ENCODE data around the gene DNPEP. TPM values are rescaled to one million over a fixed set of nuclear protein-coding genes. Genes with fewer than 3 reads are reported as not detected.

DNPEP gene
- total and polyA plus RNA-seq, 2 of the 8 experiments (the other 6 are each of a cell fraction or from before 2014, with no cell fraction given) = 59.8 to 109 TPM

DNA sequence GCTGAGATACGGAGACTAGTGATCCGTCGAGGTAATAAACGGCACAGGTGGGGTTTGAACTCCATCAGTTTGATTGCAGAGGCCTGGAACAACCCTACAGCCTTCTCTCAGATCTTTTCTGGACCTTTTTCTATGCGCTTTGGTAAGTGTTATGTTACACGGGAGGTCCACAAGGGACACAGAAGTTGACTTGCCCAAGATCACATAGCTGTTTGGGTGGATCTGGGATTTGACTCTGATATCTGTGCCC lies 1.1 kb upstream of the DNPEP start (continued):
- TF ChIP-seq, protein P1, sequence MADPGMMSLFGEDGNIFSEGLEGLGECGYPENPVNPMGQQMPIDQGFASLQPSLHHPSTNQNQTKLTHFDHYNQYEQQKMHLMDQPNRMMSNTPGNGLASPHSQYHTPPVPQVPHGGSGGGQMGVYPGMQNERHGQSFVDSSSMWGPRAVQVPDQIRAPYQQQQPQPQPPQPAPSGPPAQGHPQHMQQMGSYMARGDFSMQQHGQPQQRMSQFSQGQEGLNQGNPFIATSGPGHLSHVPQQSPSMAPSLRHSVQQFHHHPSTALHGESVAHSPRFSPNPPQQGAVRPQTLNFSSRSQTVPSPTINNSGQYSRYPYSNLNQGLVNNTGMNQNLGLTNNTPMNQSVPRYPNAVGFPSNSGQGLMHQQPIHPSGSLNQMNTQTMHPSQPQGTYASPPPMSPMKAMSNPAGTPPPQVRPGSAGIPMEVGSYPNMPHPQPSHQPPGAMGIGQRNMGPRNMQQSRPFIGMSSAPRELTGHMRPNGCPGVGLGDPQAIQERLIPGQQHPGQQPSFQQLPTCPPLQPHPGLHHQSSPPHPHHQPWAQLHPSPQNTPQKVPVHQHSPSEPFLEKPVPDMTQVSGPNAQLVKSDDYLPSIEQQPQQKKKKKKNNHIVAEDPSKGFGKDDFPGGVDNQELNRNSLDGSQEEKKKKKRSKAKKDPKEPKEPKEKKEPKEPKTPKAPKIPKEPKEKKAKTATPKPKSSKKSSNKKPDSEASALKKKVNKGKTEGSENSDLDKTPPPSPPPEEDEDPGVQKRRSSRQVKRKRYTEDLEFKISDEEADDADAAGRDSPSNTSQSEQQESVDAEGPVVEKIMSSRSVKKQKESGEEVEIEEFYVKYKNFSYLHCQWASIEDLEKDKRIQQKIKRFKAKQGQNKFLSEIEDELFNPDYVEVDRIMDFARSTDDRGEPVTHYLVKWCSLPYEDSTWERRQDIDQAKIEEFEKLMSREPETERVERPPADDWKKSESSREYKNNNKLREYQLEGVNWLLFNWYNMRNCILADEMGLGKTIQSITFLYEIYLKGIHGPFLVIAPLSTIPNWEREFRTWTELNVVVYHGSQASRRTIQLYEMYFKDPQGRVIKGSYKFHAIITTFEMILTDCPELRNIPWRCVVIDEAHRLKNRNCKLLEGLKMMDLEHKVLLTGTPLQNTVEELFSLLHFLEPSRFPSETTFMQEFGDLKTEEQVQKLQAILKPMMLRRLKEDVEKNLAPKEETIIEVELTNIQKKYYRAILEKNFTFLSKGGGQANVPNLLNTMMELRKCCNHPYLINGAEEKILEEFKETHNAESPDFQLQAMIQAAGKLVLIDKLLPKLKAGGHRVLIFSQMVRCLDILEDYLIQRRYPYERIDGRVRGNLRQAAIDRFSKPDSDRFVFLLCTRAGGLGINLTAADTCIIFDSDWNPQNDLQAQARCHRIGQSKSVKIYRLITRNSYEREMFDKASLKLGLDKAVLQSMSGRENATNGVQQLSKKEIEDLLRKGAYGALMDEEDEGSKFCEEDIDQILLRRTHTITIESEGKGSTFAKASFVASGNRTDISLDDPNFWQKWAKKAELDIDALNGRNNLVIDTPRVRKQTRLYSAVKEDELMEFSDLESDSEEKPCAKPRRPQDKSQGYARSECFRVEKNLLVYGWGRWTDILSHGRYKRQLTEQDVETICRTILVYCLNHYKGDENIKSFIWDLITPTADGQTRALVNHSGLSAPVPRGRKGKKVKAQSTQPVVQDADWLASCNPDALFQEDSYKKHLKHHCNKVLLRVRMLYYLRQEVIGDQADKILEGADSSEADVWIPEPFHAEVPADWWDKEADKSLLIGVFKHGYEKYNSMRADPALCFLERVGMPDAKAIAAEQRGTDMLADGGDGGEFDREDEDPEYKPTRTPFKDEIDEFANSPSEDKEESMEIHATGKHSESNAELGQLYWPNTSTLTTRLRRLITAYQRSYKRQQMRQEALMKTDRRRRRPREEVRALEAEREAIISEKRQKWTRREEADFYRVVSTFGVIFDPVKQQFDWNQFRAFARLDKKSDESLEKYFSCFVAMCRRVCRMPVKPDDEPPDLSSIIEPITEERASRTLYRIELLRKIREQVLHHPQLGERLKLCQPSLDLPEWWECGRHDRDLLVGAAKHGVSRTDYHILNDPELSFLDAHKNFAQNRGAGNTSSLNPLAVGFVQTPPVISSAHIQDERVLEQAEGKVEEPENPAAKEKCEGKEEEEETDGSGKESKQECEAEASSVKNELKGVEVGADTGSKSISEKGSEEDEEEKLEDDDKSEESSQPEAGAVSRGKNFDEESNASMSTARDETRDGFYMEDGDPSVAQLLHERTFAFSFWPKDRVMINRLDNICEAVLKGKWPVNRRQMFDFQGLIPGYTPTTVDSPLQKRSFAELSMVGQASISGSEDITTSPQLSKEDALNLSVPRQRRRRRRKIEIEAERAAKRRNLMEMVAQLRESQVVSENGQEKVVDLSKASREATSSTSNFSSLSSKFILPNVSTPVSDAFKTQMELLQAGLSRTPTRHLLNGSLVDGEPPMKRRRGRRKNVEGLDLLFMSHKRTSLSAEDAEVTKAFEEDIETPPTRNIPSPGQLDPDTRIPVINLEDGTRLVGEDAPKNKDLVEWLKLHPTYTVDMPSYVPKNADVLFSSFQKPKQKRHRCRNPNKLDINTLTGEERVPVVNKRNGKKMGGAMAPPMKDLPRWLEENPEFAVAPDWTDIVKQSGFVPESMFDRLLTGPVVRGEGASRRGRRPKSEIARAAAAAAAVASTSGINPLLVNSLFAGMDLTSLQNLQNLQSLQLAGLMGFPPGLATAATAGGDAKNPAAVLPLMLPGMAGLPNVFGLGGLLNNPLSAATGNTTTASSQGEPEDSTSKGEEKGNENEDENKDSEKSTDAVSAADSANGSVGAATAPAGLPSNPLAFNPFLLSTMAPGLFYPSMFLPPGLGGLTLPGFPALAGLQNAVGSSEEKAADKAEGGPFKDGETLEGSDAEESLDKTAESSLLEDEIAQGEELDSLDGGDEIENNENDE (IDR thresholded peaks at IDR 0.05; ENCODE audit: insufficient replicate concordance, low read length) = no peak
- no peak for TF ChIP-seq HDAC2 (IDR thresholded peaks at IDR 0.05; ENCODE audit: borderline replicate concordance in 1 of 2, low read depth in 2 of 2, low read length in 2 of 2)
- no peak for TF ChIP-seq CREB1 (IDR thresholded peaks at IDR 0.05)
- TF ChIP-seq SUZ12 (IDR thresholded peaks at IDR 0.05; ENCODE audit: low read length) = no peak
- no peak for TF ChIP-seq TEAD4 (IDR thresholded peaks at IDR 0.05; ENCODE audit: low read depth, low read length)
- TF ChIP-seq TBP (IDR thresholded peaks at IDR 0.05; ENCODE audit: low read depth, low read length) = no peak

Measured in H1 (cell line).